ENCODE results near the gene SNX25. TPM values are rescaled to one million over a fixed set of nuclear protein-coding genes. Genes with fewer than 3 reads are reported as not detected.

Gene SNX25
- total RNA-seq, 4 donors from 2014 or later = 36.9 to 71.3 (median 42.7) TPM

- no peak overlapping the region for H3K27ac ChIP-seq
- no peak overlapping the region for H3K4me3 ChIP-seq (replicated peaks in 1 of 3)
- 97 to 98% methylated on average over 3 of the region's 3 CpGs for WGBS, 2 donors
- intact Hi-C loops (cut with DNase I) = no loop called here
- no peak for DNase-seq
- H3K27me3 ChIP-seq = no peaks in the 10 kb centered on the region
- peaks cover 9 to 10% of the 10 kb centered on the region in 2 donors for H3K4me1 ChIP-seq
- TF ChIP-seq POLR2A (IDR thresholded peaks at IDR 0.05) = no peak
- TF ChIP-seq CTCF (IDR thresholded peaks at IDR 0.05) = no peak
- H3K9me3 ChIP-seq = no peaks in the 10 kb centered on the region
- H3K36me3 ChIP-seq = no peaks in the 10 kb centered on the region
Measured at GRCh38 chr4:185179488-185179887, 29.9 kb upstream of the SNX25 start.

- H3K4me1 ChIP-seq = peaks cover 9 to 10% of the 10 kb centered on the region in 2 donors
- H3K9me3 ChIP-seq = no peaks in the 10 kb centered on the region
- no peak for DNase-seq
- TF ChIP-seq CTCF (IDR thresholded peaks at IDR 0.05) (no peak), POLR2A (IDR thresholded peaks at IDR 0.05) (no peak)
- intact Hi-C loops (cut with DNase I) = no loop called here
- no peaks in the 10 kb centered on the region for H3K36me3 ChIP-seq
- H3K27ac ChIP-seq = peak overlapping the region; percentile 26 to 64 (median 59)
- no peak overlapping the region for H3K4me3 ChIP-seq (replicated peaks in 1 of 3)
- 62 to 63% methylated on average over 2 of the region's 2 CpGs for WGBS, 2 donors
- H3K27me3 ChIP-seq = no peaks in the 10 kb centered on the region
Measured at GRCh38 chr4:185182239-185182638, 27.2 kb upstream of the SNX25 start.

- H3K36me3 ChIP-seq = no peaks in the 10 kb centered on the region
- peaks cover 9 to 10% of the 10 kb centered on the region in 2 donors for H3K4me1 ChIP-seq
- no peak overlapping the region for H3K4me3 ChIP-seq (replicated peaks in 1 of 3)
- H3K9me3 ChIP-seq = no peaks in the 10 kb centered on the region
- 47 to 49% methylated on average over 6 of the region's 6 CpGs for WGBS, 2 donors
- no peak overlapping the region for H3K27ac ChIP-seq
- H3K27me3 ChIP-seq = no peaks in the 10 kb centered on the region
- intact Hi-C loops (cut with DNase I) = no loop called here
- DNase-seq = peak; percentile 84 to 85
- TF ChIP-seq POLR2A (IDR thresholded peaks at IDR 0.05) (no peak), CTCF (IDR thresholded peaks at IDR 0.05) (peak; percentile 61 to 84 (median 70))
Measured at GRCh38 chr4:185183622-185184281, 25.6 kb upstream of the SNX25 start.

GRCh38 chr4:185186769-185187168 is 22.6 kb upstream of the SNX25 start:
- Histone ChIP-seq H3K36me3 (peaks cover 3 to 11% of the 10 kb centered on the region in 2 donors), H3K9me3 (no peaks in the 10 kb centered on the region), H3K27me3 (no peaks in the 10 kb centered on the region), H3K4me3 (replicated peaks in 1 of 3) (no peak overlapping the region), H3K4me1 (peaks cover 7 to 8% of the 10 kb centered on the region in 2 donors), H3K27ac (no peak overlapping the region)
- intact Hi-C loops (cut with DNase I) = no loop called here
- DNase-seq = no peak
- TF ChIP-seq POLR2A (IDR thresholded peaks at IDR 0.05) (no peak), CTCF (IDR thresholded peaks at IDR 0.05) (no peak)
- 68% methylated on average over 3 of the region's 3 CpGs for WGBS, 2 donors

GRCh38 chr4:185189606-185190305 is 19.6 kb upstream of the SNX25 start:
- H3K4me3 ChIP-seq (replicated peaks in 1 of 3) = no peak overlapping the region
- no peak for TF ChIP-seq POLR2A (IDR thresholded peaks at IDR 0.05)
- no peak for TF ChIP-seq CTCF (IDR thresholded peaks at IDR 0.05)
- H3K27ac ChIP-seq = no peak overlapping the region
- intact Hi-C loops (cut with DNase I) = no loop called here
- no peaks in the 10 kb centered on the region for H3K4me1 ChIP-seq
- H3K36me3 ChIP-seq = peaks cover 3 to 11% of the 10 kb centered on the region in 2 donors
- DNase-seq = no peak
- H3K9me3 ChIP-seq = no peaks in the 10 kb centered on the region
- WGBS, 2 donors = 82 to 87% methylated on average over 4 of the region's 4 CpGs
- no peaks in the 10 kb centered on the region for H3K27me3 ChIP-seq
